Pancreas (tissue), 10 donors: Measurements from ENCODE around the gene MYZAP. TPM values are rescaled to one million over a fixed set of nuclear protein-coding genes. Genes with fewer than 3 reads are reported as not detected.

Source experiments
- ATAC-seq, 4 donors: fragments of 200-7000 bp; cut with Tn5 transposase; one replicate each; pipeline versions ENCODE4 v1.8.0 to v1.9.1; 2020; ENCODE audit warnings: mild to moderate bottlenecking in 4 of 4, moderate library complexity in 4 of 4
- DNase-seq, 6 donors: peaks; one replicate each; pipeline ENCODE4 v3.0.0-alpha.2; 2020
- FAIRE-seq: peaks from 2 replicates; lab custom pipeline; 2012; peaks lifted over from hg19 to GRCh38; lab: Jason Lieb, UNC
- H3K27ac ChIP-seq, 4 donors: fragments of 200-600 bp; sonication (generic); 1 replicate in 3 of 4; 2 replicates in 1 of 4; pipeline versions ENCODE4 v1.5.0 to v1.8.0; 2020
- H3K27me3 ChIP-seq, 4 donors: fragments of 200-600 bp; one replicate each; pipeline ENCODE4 v1.8.0; 2021
- H3K36me3 ChIP-seq, 3 donors: fragments of 200-600 bp; sonication (generic) in 1 of 3; one replicate each; pipeline versions ENCODE4 v1.5.0 to v1.8.0; 2020 to 2021
- H3K4me1 ChIP-seq, 3 donors: fragments of 200-600 bp; one replicate each; pipeline ENCODE4 v1.8.0; 2021
- H3K4me3 ChIP-seq, 4 donors: fragments of 200-600 bp; sonication (generic) in 2 of 4; one replicate each; pipeline versions ENCODE4 v1.5.0 to v1.8.0; 2020 to 2021
- H3K9me3 ChIP-seq, 4 donors: fragments of 200-600 bp; one replicate each; pipeline ENCODE4 v1.8.0; 2021
- CTCF ChIP-seq, 4 donors: fragments of 200-600 bp; sonication (generic) in 3 of 4; IDR thresholded peaks; one replicate each; pipeline versions ENCODE4 v1.5.0 to v1.8.0; 2021; ENCODE audit warnings: antibody characterized with exemption in 4 of 4
- WGBS, 2 donors: extraction: QIAGEN DNeasy Blood & Tissue Kit; methylation state at CpG; one replicate each; pipeline ENCODE4 v1.1.7; 2013; 5-methylcytosine and 5-hydroxymethylcytosine counted together
- intact Hi-C, 3 donors: fragments of 100-400 bp; cut with DNase I; formaldehyde crosslinking; loops; one replicate each; pipeline versions ENCODE4 v1.11.1 to v1.14.2; 2022
- polyA plus RNA-seq, 2 donors: library from polyadenylated mRNA; stranded (reverse); fragments of 200-250 nt; gene quantifications; one replicate each; pipeline ENCODE4 v1.2.3, GENCODE V29; 2013
- total RNA-seq, 6 donors: library from RNA; stranded (reverse); fragmentation: NEBNext Ultra II Directional in 4 of 6; extraction: Animal tissue kit (Norgen Biotek cat#: 25700) in 4 of 6; gene quantifications; one replicate each; pipeline versions ENCODE4 v1.2.1 to v1.2.4, GENCODE V29; 2021 to 2023
- donor health status: healthy with polysubstance abuse.
- donor health status: DM: no; HTN: no; CAD: no; lungs with moderate emphysema.
- donor health status: DM: no; HTN: no; CAD: no.
- donor health status: control.
- donor health status: control.
- donor health status: Bipolar disorder and iron deficiency.
- donor health status: DM: yes; HTN: yes; CAD: no.
- donor health status: DM: no; HTN: no; CAD: no.
- donor health status: DM: no; HTN: no; CAD: no.
- donor health status: DM: yes; HTN: yes; CAD: no.

MYZAP gene
- total and polyA plus RNA-seq, 8 donors = 5.4 to 13.4 (median 9.4) TPM

- FAIRE-seq = no peak
- TF ChIP-seq CTCF (IDR thresholded peaks at IDR 0.05) = no peak
- intact Hi-C loops = no loop called here
Measured at GRCh38 chr15:57680021-57680420, 88.3 kb downstream of the MYZAP start.

GRCh38 chr15:57681011-57681410, 89.3 kb downstream of the MYZAP start:
- WGBS, 2 donors = 100% methylated on average over 1 of the region's 1 CpG
- Histone ChIP-seq H3K27me3 (no peaks in the 10 kb centered on the region), H3K4me3 (no peak overlapping the region), H3K4me1 (peaks cover 0 to 11% (median 5%) of the 10 kb centered on the region in 3 donors), H3K27ac (no peak overlapping the region), H3K9me3 (no peaks in the 10 kb centered on the region), H3K36me3 (no peaks in the 10 kb centered on the region)
- no peak for TF ChIP-seq CTCF (IDR thresholded peaks at IDR 0.05)
- no peak for FAIRE-seq
- DNase-seq = no peak
- intact Hi-C loops = no loop called here
- ATAC-seq = no peak

More at GRCh38 chr15:57680021-57680420, 88.3 kb downstream of the MYZAP start:
- Histone ChIP-seq H3K9me3 (no peaks in the 10 kb centered on the region), H3K36me3 (no peaks in the 10 kb centered on the region), H3K4me3 (no peak overlapping the region), H3K27me3 (no peaks in the 10 kb centered on the region), H3K27ac (no peak overlapping the region), H3K4me1 (peaks cover 0 to 5% (median 4%) of the 10 kb centered on the region in 3 donors)
- DNase-seq = no peak
- ATAC-seq = peak in 2 of 4 donors; percentile 31 to 53
- WGBS, 2 donors = 96% methylated on average over 1 of the region's 1 CpG

GRCh38 chr15:57683481-57683880, 91.8 kb downstream of the MYZAP start:
- ATAC-seq = no peak
- intact Hi-C loops = no loop called here

GRCh38 chr15:57684491-57685151, 92.9 kb downstream of the MYZAP start:
- H3K36me3 ChIP-seq = no peaks in the 10 kb centered on the region
- TF ChIP-seq CTCF (IDR thresholded peaks at IDR 0.05) = no peak
- no peak for FAIRE-seq
- peaks cover 0 to 16% (median 5%) of the 10 kb centered on the region in 3 donors for H3K4me1 ChIP-seq
- WGBS, 2 donors = 48 to 56% methylated on average over 8 of the region's 8 CpGs
- peak in 4 of 6 donors; percentile 49 to 65 (median 56) for DNase-seq
- intact Hi-C loops = no loop called here
- H3K4me3 ChIP-seq = no peak overlapping the region
- peak overlapping the region in 2 of 4 donors; percentile 10 to 63 for H3K27ac ChIP-seq
- ATAC-seq = peak in 3 of 4 donors; percentile 48 to 65 (median 48)
- H3K27me3 ChIP-seq = no peaks in the 10 kb centered on the region
- no peaks in the 10 kb centered on the region for H3K9me3 ChIP-seq

More at GRCh38 chr15:57683481-57683880, 91.8 kb downstream of the MYZAP start:
- no peak for TF ChIP-seq CTCF (IDR thresholded peaks at IDR 0.05)
- Histone ChIP-seq H3K4me3 (no peak overlapping the region), H3K9me3 (no peaks in the 10 kb centered on the region), H3K27ac (no peak overlapping the region), H3K4me1 (peaks cover 0 to 16% (median 5%) of the 10 kb centered on the region in 3 donors), H3K36me3 (no peaks in the 10 kb centered on the region), H3K27me3 (no peaks in the 10 kb centered on the region)
- FAIRE-seq (no peak), DNase-seq (no peak)
- 90% methylated on average over 1 of the region's 1 CpG for WGBS, 2 donors
